Body of pancreas (tissue), 4 donors: ENCODE measurements around the gene NLRC3. TPM values are rescaled to one million over a fixed set of nuclear protein-coding genes. Genes with fewer than 3 reads are reported as not detected.
A peak's percentile ranks its signal among the peaks of the same experiment; 100 is the strongest.

ENCODE experiments used
- ATAC-seq: fragments of 150-250 bp; one replicate; pipeline ENCODE4 v1.9.1; 2016
- DNase-seq, 4 donors: peaks; one replicate each; pipeline ENCODE4 v3.0.0-alpha.2; 2019
- H3K27ac ChIP-seq, 4 donors: fragments of 200-600 bp; sonication (generic); 1 replicate in 3 of 4; 2 replicates in 1 of 4; pipeline versions ENCODE4 v1.5.1 to v1.6.1; 2016 to 2019; ENCODE audit warnings: mild to moderate bottlenecking in 1 of 4, mixed read lengths in 1 of 4, moderate library complexity in 1 of 4
- H3K27me3 ChIP-seq, 2 donors: fragments of 200-600 bp; sonication (generic); one replicate each; pipeline ENCODE4 v1.6.0; 2016; ENCODE audit warnings: mild to moderate bottlenecking in 1 of 2
- H3K36me3 ChIP-seq, 2 donors: fragments of 200-600 bp; sonication (generic); replicated peaks in 1 of 2; 2 replicates each; pipeline ENCODE4 v1.5.1; 2016; ENCODE audit warnings: low read depth in 2 of 2; ENCODE audit not compliant: insufficient read depth in 1 of 2
- H3K4me1 ChIP-seq: fragments of 200-600 bp; sonication (generic); one replicate; pipeline ENCODE4 v1.6.0; 2016
- H3K4me3 ChIP-seq, 2 donors: fragments of 200-600 bp; sonication (generic); 1 replicate in 1 of 2; 2 replicates in 1 of 2; pipeline ENCODE4 v1.5.1; 2016 to 2019
- H3K9me3 ChIP-seq, 3 donors: fragments of 200-600 bp; sonication (generic); 1 replicate in 2 of 3; 2 replicates in 1 of 3; pipeline ENCODE4 v1.5.1; 2016
- POLR2A ChIP-seq, 3 donors: fragments of 450-650 bp; IDR thresholded peaks; one replicate each; pipeline ENCODE4 v1.6.1; 2016; ENCODE audit warnings: antibody characterized with exemption in 3 of 3, mild to moderate bottlenecking in 2 of 3
- WGBS, 2 donors: methylation state at CpG; one replicate each; pipeline ENCODE4 v1.1.5; 2017; 5-methylcytosine and 5-hydroxymethylcytosine counted together
- intact Hi-C: fragments of 100-400 bp; cut with DNase I; formaldehyde crosslinking; loops from one replicate; pipeline ENCODE4 v1.15.1; 2023
- total RNA-seq, 2 donors: library from RNA; depleted of rRNA; stranded (reverse); fragments of >200 nt; gene quantifications; one replicate each; pipeline ENCODE4 v1.1.0, GENCODE V29; 2016
- TF ChIP-seq, protein P1 (sequence below), 7 experiments: fragments of 450-650 bp in 4 of 7; fragments of 200-600 bp in 3 of 7; sonication (generic) in 3 of 7; IDR thresholded peaks; one replicate each; pipeline ENCODE4 v1.5.1; 2016 to 2019; ENCODE audit warnings: antibody characterized with exemption in 7 of 7

The NLRC3 gene
- total RNA-seq, 2 donors from 2014 or later: 0.78 to 1.3 TPM

DNA sequence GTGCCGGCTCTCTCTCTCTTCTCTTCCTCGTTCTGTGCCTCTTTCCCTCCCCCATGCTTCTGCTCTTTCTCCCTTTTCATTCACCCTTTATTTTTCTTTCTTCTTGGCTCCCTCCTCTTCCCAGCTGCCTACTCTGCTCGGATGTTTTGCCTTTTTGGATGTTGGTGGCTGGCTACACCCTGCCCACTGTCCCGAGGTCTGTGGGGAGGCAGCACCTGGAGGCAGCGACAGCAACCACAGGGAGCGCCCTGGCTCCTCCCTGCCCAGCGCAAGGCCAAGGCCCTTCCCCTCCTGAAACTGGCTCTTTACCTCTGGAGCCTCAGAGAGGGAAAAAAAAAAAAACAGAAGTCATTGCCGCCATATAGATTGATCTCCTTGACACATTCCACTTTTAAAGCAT, 56.4 kb downstream of the NLRC3 start:
- DNase-seq: peak in 2 of 4 donors; percentile 40 to 53
- TF ChIP-seq POLR2A (IDR thresholded peaks at IDR 0.05): no peak
- TF ChIP-seq, protein P1, sequence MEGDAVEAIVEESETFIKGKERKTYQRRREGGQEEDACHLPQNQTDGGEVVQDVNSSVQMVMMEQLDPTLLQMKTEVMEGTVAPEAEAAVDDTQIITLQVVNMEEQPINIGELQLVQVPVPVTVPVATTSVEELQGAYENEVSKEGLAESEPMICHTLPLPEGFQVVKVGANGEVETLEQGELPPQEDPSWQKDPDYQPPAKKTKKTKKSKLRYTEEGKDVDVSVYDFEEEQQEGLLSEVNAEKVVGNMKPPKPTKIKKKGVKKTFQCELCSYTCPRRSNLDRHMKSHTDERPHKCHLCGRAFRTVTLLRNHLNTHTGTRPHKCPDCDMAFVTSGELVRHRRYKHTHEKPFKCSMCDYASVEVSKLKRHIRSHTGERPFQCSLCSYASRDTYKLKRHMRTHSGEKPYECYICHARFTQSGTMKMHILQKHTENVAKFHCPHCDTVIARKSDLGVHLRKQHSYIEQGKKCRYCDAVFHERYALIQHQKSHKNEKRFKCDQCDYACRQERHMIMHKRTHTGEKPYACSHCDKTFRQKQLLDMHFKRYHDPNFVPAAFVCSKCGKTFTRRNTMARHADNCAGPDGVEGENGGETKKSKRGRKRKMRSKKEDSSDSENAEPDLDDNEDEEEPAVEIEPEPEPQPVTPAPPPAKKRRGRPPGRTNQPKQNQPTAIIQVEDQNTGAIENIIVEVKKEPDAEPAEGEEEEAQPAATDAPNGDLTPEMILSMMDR (IDR thresholded peaks at IDR 0.05): peak in 1 of 7 experiments; percentile 17
- Histone ChIP-seq H3K4me1 (peaks cover 27% of the 10 kb centered on the region), H3K4me3 (no peak overlapping the region), H3K9me3 (no peaks in the 10 kb centered on the region), H3K27ac (no peak overlapping the region), H3K27me3 (no peaks in the 10 kb centered on the region), H3K36me3 (peaks cover 0 to 8% of the 10 kb centered on the region in 2 donors)
- WGBS, 2 donors: 52 to 62% methylated on average over 8 of the region's 8 CpGs
- no peak for ATAC-seq
- intact Hi-C loops: no loop called here

DNA sequence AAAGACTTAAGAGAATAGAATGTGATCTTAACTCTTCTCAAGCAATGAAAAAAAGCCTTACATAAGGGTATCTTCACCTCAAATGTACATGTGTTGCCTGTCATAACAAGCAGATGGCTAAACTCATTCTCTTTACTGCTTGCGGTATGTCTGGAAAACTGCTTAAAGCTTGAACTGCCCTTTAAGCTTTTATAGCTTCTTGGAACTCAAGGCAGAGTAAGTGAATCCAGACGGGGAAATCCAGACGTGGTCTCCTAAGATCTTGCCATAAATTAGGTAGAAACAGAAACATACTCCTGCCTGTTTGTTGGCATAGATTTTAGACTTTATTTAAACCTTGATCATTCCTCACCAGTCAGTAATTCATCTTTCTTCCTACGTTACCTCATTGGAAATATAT, 56.8 kb downstream of the NLRC3 start:
- Histone ChIP-seq H3K36me3 (peaks cover 0 to 10% of the 10 kb centered on the region in 2 donors), H3K9me3 (no peaks in the 10 kb centered on the region), H3K27me3 (no peaks in the 10 kb centered on the region), H3K27ac (no peak overlapping the region), H3K4me3 (no peak overlapping the region), H3K4me1 (peaks cover 27% of the 10 kb centered on the region)
- intact Hi-C loops: no loop called here
- DNase-seq: no peak
- WGBS, 2 donors: 85 to 88% methylated on average over 4 of the region's 4 CpGs
- no peak for TF ChIP-seq POLR2A (IDR thresholded peaks at IDR 0.05)
- TF ChIP-seq, protein P1 (IDR thresholded peaks at IDR 0.05): no peak
- no peak for ATAC-seq

DNA sequence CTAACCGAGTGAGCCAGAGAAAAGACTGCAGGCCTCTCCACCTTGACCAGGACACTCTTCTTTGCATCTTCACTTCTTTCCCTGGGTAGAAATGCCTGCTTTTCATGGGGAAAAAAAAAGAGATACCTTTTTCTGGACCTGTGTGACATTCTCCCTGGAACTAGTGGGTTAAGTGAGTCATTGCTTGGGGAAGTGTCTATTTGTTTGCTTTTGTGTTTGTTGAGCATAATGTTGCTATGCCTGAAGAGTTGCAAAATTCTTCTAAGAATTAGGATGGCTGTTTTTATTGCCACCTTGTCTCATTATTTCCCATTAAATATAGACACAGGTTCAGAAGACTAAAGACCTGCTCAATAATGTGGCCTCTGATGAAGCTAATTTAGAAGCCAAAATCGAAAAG, 57.6 kb downstream of the NLRC3 start:
- peaks cover 0 to 6% of the 10 kb centered on the region in 2 donors for H3K36me3 ChIP-seq
- peak overlapping the region in 3 of 4 donors; percentile 49 to 60 (median 50) for H3K27ac ChIP-seq
- WGBS, 2 donors: 94 to 100% methylated on average over 2 of the region's 2 CpGs
- no peaks in the 10 kb centered on the region for H3K9me3 ChIP-seq
- H3K4me3 ChIP-seq: no peak overlapping the region
- intact Hi-C loops: no loop called here
- no peak for TF ChIP-seq POLR2A (IDR thresholded peaks at IDR 0.05)
- TF ChIP-seq, protein P1 (IDR thresholded peaks at IDR 0.05): no peak
- DNase-seq: no peak
- peaks cover 27% of the 10 kb centered on the region for H3K4me1 ChIP-seq
- H3K27me3 ChIP-seq: no peaks in the 10 kb centered on the region
- no peak for ATAC-seq

DNA sequence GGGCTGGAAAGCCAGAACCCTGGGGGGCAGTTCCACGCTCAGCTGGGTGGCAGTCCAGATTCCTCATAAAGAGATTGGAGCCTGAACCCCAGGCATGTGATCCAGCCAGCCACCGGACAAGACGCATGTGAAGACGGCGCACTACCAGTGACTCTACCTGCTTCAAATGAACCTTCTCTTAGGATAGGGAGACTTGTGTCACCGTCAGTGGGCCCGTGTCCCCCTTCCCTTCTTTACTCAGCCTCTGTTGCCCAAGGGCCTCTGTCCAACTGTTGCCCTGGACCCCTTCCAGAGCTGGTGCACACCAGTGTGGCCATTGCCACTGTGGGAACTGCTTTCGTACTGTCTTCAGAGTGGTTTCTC, 58.2 kb downstream of the NLRC3 start:
- Histone ChIP-seq H3K36me3 (peaks cover 0 to 6% of the 10 kb centered on the region in 2 donors), H3K9me3 (no peaks in the 10 kb centered on the region), H3K4me3 (no peak overlapping the region), H3K27ac (peak overlapping the region; percentile 41 to 60 (median 50)), H3K27me3 (no peaks in the 10 kb centered on the region), H3K4me1 (peaks cover 27% of the 10 kb centered on the region)
- DNase-seq (peak in 1 of 4 donors; percentile 42), ATAC-seq (no peak)
- intact Hi-C loops: no loop called here
- no peak for TF ChIP-seq POLR2A (IDR thresholded peaks at IDR 0.05)
- TF ChIP-seq, protein P1 (IDR thresholded peaks at IDR 0.05): no peak
- WGBS, 2 donors: 77 to 82% methylated on average over 7 to 8 of the region's 8 CpGs

DNA sequence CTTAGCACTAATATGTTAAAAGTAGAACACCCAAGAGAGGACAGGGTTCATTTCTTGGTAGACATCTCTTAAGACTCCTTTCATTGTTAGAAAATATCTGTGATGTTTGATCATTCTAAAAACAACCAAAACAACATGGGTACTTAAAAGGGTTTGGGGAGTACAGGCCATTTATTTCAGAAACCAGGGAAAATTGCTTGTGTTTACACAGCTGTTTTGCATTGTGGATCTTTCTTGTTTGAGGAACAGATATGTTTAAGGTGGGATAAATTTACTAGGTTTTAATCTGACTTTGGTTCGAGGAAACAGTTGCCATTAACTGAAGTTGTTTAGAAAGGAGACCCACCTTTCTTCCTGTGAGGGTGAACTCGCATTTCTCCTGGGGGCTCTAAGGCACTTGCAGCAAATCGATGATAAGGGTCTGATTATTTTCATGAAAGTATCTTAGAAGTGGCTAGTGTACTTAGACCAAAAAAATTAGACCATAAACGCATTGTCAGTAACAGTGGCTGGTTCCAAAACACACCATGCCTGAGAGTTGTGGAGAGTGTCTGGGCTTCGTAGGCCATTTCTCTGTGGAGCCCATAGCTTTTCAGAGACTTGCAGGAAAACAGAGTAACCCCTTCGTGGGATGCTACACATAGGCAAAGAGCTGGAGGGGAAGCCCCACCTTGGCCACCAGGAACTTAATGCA, 58.8 kb downstream of the NLRC3 start:
- WGBS, 2 donors: 46 to 54% methylated on average over 6 of the region's 6 CpGs
- H3K36me3 ChIP-seq: peaks cover 0 to 6% of the 10 kb centered on the region in 2 donors

More for the DNA sequence above, 58.8 kb downstream of the NLRC3 start:
- ATAC-seq (no peak), DNase-seq (no peak)
- no peak overlapping the region for H3K4me3 ChIP-seq
- intact Hi-C loops: no loop called here
- H3K27me3 ChIP-seq: no peaks in the 10 kb centered on the region
- H3K4me1 ChIP-seq: peaks cover 27% of the 10 kb centered on the region
- peak overlapping the region; percentile 41 to 60 (median 50) for H3K27ac ChIP-seq
- no peaks in the 10 kb centered on the region for H3K9me3 ChIP-seq
- TF ChIP-seq, protein P1 (IDR thresholded peaks at IDR 0.05): no peak
- TF ChIP-seq POLR2A (IDR thresholded peaks at IDR 0.05): no peak
